ENCODE measurements around the gene SLC25A12. TPM values are rescaled to one million over a fixed set of nuclear protein-coding genes. Genes with fewer than 3 reads are reported as not detected.

Gene SLC25A12
- total and polyA plus RNA-seq, 2 of the 13 experiments (the other 11 are each of a cell fraction or from before 2014, with no cell fraction given), result 8.1 to 15.9 TPM

DNA sequence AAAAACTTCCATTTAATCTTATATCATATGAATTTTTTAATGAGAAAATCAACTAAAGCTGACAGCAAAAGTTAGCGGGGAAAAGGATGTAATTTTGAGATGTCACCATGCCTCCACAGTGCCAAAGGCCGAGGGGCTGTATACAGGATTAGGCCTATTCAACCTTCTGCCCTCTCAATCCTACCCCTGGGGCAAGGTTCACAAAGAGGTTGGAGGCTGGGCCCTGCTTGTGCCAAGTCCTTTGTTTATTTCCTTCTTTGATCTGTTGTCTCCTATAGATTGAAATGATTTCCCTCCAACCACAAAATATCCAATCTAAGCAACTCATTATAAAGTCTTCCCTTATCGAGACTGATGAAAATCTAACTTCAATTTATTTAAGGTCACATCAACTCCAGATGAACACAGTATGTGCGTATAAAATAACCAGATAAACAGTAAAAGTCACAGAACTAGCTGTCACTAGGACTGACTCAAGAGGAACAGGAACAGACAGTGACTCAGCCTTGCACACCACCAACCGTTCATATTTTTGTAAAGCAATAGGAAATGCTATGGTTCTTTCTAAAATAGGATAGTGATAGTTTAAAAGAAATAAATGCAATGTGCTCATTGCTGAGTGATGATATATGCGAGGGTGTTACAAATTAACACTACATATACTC, 95.8 kb downstream of the SLC25A12 start (continued):
- TF ChIP-seq, protein P1, sequence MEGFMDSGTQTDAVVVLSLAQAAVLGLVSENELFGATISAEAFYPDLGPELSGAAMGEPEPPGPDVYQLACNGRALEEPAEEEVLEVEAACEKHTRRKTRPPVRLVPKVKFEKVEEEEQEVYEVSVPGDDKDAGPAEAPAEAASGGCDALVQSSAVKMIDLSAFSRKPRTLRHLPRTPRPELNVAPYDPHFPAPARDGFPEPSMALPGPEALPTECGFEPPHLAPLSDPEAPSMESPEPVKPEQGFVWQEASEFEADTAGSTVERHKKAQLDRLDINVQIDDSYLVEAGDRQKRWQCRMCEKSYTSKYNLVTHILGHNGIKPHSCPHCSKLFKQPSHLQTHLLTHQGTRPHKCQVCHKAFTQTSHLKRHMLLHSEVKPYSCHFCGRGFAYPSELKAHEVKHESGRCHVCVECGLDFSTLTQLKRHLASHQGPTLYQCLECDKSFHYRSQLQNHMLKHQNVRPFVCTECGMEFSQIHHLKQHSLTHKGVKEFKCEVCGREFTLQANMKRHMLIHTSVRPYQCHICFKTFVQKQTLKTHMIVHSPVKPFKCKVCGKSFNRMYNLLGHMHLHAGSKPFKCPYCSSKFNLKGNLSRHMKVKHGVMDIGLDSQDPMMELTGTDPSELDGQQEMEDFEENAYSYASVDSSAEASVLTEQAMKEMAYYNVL (CRISPR knock-in tag; IDR thresholded peaks at IDR 0.05; ENCODE audit: borderline replicate concordance), result no peak
- TF ChIP-seq ZBTB20 (CRISPR knock-in tag; IDR thresholded peaks at IDR 0.05; ENCODE audit: borderline replicate concordance, low read depth), result peak; percentile 67; the same call in 1 of the 2 replicates
- peak; percentile 53; the same call in 1 of the 2 replicates for TF ChIP-seq ZNF7 (CRISPR knock-in tag; IDR thresholded peaks at IDR 0.05)
- TF ChIP-seq FOXP1 (IDR thresholded peaks at IDR 0.05), result no peak
- TF ChIP-seq FOXP1 (CRISPR knock-in tag; IDR thresholded peaks at IDR 0.05), result peak; percentile 58; the same call in 1 of the 2 replicates
- TF ChIP-seq HOXA3 (CRISPR knock-in tag; IDR thresholded peaks at IDR 0.05), result peak; percentile 45; the same call in 1 of the 2 replicates

DNA sequence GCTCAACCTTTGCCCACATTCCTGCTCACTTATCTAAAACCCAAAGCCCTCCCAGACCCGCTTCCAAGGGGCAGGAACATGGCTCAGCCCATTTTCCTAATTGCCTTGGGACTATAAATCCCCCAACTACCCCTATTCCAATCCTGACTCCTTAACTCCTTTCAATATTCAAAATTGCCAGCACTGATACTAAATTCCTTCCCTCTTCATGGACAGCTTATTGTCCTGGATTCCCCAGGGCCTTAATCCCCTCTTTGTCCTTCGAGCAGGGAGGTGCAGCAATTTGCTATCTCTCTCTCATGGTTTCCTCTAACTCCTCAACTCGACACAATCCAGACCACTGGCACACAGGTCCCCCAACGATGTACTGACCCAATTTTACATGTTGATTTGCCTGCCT, 99.1 kb downstream of the SLC25A12 start:
- CTCF ChIA-PET (ENCODE audit: low intra/inter-chr PET ratio, low total read pairs), result interaction anchor here (0.7 kb wide), 1 partner anchor 13 kb away, joined by 3 read pairs; no protein-coding TSS in a partner anchor
- in situ Hi-C loops (cut with HindIII; ENCODE audit: extremely low pct_ligation_motif_present, low pct_unique_long_range_greater_than_20kb), result loop anchor here (10.0 kb wide), 1 partner anchor 310 kb away; the partner anchor contains the start of gene DLX2

More for the DNA sequence above, 99.1 kb downstream of the SLC25A12 start:
- Histone ChIP-seq H3K79me2 (ENCODE audit: insufficient read depth, low read length) (no peaks in the 10 kb centered on the region), H3K27me3 (ENCODE audit: control insufficient read depth in 1 of 2, insufficient read depth in 2 of 2, low read length in 2 of 2) (no peaks in the 10 kb centered on the region), H3K9ac (ENCODE audit: insufficient read depth, low read depth, low read length) (no peak overlapping the region), H2AFZ (ENCODE audit: low read length) (no peak overlapping the region), H3K4me3 (replicated peaks in 1 of 3; ENCODE audit: insufficient read depth in 1 of 3, low read depth in 2 of 3, low read length in 3 of 3) (no peak overlapping the region), H3K9me3 (ENCODE audit: low read length) (no peaks in the 10 kb centered on the region), H3K36me3 (replicated peaks in 1 of 2; ENCODE audit: control insufficient read depth in 1 of 2, insufficient read depth in 2 of 2, low read length in 2 of 2) (no peaks in the 10 kb centered on the region; a peak in 1 of 5 replicates), H3K4me2 (ENCODE audit: low read depth, low read length) (no peak overlapping the region), H3K4me1 (ENCODE audit: insufficient read depth, low read length) (peaks cover 49% of the 10 kb centered on the region), H4K20me1 (ENCODE audit: insufficient read depth, low read length) (no peaks in the 10 kb centered on the region), H3K27ac (ENCODE audit: extremely low read length, insufficient read depth, low read length) (no peak overlapping the region)
- POLR2A ChIA-PET, result no interaction called here
- intact Hi-C loops (cut with micrococcal nuclease; ENCODE audit: unreplicated experiment), result no loop called here
- WGBS (ENCODE audit: low lambda C conversion rate), result 69% methylated on average over 4 of the region's 4 CpGs
- ATAC-seq, result no peak
- TF ChIP-seq ARNTL (CRISPR knock-in tag; IDR thresholded peaks at IDR 0.05) (0 out of 2 replicates have a peak, but pooled peaks have one; percentile 37), ZNF331 (CRISPR knock-in tag; IDR thresholded peaks at IDR 0.05) (no peak)
- DNase-seq (ENCODE audit: low spot score), result no peak
- BruUV-seq (replicated peaks), result no TSS peak
- FAIRE-seq, result no peak
